CD4-positive, alpha-beta T cell treated with Interleukin-1 beta for 1 hour (primary cell): ENCODE data around the gene PHACTR1.
"Not testable (repeated sequence)": the region's sequence is repeated elsewhere in the genome, so short reads cannot be mapped to it uniquely, and the experiment has no call there.

Experiments
- DNase-seq, 2 donors: peaks; one replicate each; pipeline ENCODE4 v3.0.0-alpha.2; 2020 to 2022

Gene PHACTR1

GRCh38 chr6:13120483-13121482 is 404.2 kb downstream of the PHACTR1 start:
- no peak for DNase-seq

- no peak for DNase-seq
Measured at GRCh38 chr6:13124131-13124530, 407.6 kb downstream of the PHACTR1 start.

GRCh38 chr6:13125841-13126240 is 409.3 kb downstream of the PHACTR1 start:
- no peak for DNase-seq

GRCh38 chr6:13131935-13132661 is 415.5 kb downstream of the PHACTR1 start:
- no peak for DNase-seq

GRCh38 chr6:13133894-13134293 is 417.3 kb downstream of the PHACTR1 start:
- not testable (repeated sequence) for DNase-seq

- DNase-seq, result no peak
Measured at GRCh38 chr6:13135152-13135551, 418.6 kb downstream of the PHACTR1 start.

- no peak for DNase-seq
Measured at GRCh38 chr6:13139119-13139518, 422.6 kb downstream of the PHACTR1 start.

GRCh38 chr6:13140980-13141379 is 424.4 kb downstream of the PHACTR1 start:
- DNase-seq, result no peak

GRCh38 chr6:13141387-13141786 is 424.8 kb downstream of the PHACTR1 start:
- no peak for DNase-seq

- DNase-seq, result no peak
Measured at GRCh38 chr6:13142611-13143010, 426.0 kb downstream of the PHACTR1 start.

GRCh38 chr6:13146442-13146841 is 429.9 kb downstream of the PHACTR1 start:
- DNase-seq, result no peak

GRCh38 chr6:13147376-13147775 is 430.8 kb downstream of the PHACTR1 start:
- no peak for DNase-seq

GRCh38 chr6:13147782-13148181 is 431.2 kb downstream of the PHACTR1 start:
- no peak for DNase-seq

- DNase-seq, result no peak
Measured at GRCh38 chr6:13152764-13153163, 436.2 kb downstream of the PHACTR1 start.

GRCh38 chr6:13156381-13156780 is 439.8 kb downstream of the PHACTR1 start:
- no peak for DNase-seq

- DNase-seq, result no peak
Measured at GRCh38 chr6:13157293-13157692, 440.7 kb downstream of the PHACTR1 start.

GRCh38 chr6:13159300-13159699 is 442.7 kb downstream of the PHACTR1 start:
- DNase-seq, result no peak

GRCh38 chr6:13159822-13160221 is 443.3 kb downstream of the PHACTR1 start:
- DNase-seq, result not testable (repeated sequence)

- no peak for DNase-seq
Measured at GRCh38 chr6:13163161-13163944, 446.8 kb downstream of the PHACTR1 start.

- DNase-seq, result no peak
Measured at GRCh38 chr6:13164291-13164690, 447.7 kb downstream of the PHACTR1 start.

- no peak for DNase-seq
Measured at GRCh38 chr6:13165502-13166172, 449.1 kb downstream of the PHACTR1 start.

- DNase-seq, result no peak
Measured at GRCh38 chr6:13166269-13166668, 449.7 kb downstream of the PHACTR1 start.
